ENCODE data around the gene RMI2. TPM values are rescaled to one million over a fixed set of nuclear protein-coding genes. Genes with fewer than 3 reads are reported as not detected.
"Not testable (repeated sequence)": the region's sequence is repeated elsewhere in the genome, so short reads cannot be mapped to it uniquely, and the experiment has no call there.

The RMI2 gene
- total RNA-seq = 0.43 TPM
- long read RNA-seq, partial matches to known transcripts = 0 of 3 reads
- long read RNA-seq, other reads (novel, unspliced or antisense) = 2 of 3 reads

DNA sequence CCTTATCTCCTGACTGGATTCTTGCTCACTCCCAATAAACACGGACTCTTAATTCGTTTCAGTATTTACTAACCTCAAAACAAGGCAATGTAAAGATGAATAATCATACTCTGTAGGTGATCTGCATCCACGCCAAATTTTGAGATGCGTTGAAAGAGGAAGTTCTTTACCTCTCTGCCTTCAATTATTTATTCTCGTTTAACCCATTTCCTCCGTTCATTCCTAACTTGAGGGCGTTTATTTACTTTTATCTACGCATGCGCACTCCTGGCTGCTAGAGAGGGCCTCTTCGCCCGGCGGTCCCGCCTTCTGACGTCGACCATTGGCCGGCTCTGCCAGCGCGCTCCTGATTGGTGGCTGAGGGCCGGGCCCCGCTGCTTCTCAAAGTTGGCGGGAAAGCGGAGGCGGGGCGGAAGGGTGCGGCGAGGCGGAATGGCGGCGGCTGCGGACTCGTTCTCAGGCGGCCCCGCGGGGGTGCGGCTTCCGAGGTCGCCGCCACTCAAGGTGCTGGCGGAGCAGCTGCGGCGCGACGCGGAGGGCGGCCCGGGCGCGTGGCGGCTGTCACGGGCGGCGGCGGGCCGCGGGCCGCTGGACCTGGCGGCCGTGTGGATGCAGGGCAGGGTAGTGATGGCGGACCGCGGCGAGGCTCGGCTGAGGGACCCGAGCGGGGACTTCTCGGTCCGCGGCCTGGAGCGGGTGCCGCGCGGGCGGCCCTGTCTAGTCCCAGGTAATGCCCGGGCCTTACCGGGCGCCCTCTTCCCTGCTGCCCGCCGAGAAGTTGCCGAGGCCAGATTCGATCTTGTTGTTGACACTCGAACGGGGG lies at the start of gene RMI2:
Gene RMI2 (plus strand): TSS at position 420 of the 823 bp plus-strand sequence. CDS start 13 bp downstream, at position 433.
- intact Hi-C loops (cut with DNase I) = loop anchor here (5.0 kb wide), 1 partner anchor 88 kb away; the partner anchor contains the start of gene SOCS1
- peak; percentile 98 for DNase-seq (ENCODE audit: low spot score)

GRCh38 chr16:11295672-11296071 lies 49.6 kb upstream of the RMI2 start:
- DNase-seq (ENCODE audit: low spot score) = no peak
- intact Hi-C loops (cut with DNase I) = loop anchor here (5.0 kb wide), 1 partner anchor 38 kb away; the partner anchor contains the start of gene SOCS1

GRCh38 chr16:11296351-11296705 lies 48.9 kb upstream of the RMI2 start:
- no peak for DNase-seq (ENCODE audit: low spot score)
- intact Hi-C loops (cut with DNase I) = loop anchor here (5.0 kb wide), 1 partner anchor 39 kb away; the partner anchor contains the start of gene SOCS1

- no peak for DNase-seq (ENCODE audit: low spot score)
- intact Hi-C loops (cut with DNase I) = loop anchor here (5.0 kb wide), 1 partner anchor 40 kb away; the partner anchor contains the start of gene SOCS1
Measured at GRCh38 chr16:11296706-11297491, 48.4 kb upstream of the RMI2 start.

DNA sequence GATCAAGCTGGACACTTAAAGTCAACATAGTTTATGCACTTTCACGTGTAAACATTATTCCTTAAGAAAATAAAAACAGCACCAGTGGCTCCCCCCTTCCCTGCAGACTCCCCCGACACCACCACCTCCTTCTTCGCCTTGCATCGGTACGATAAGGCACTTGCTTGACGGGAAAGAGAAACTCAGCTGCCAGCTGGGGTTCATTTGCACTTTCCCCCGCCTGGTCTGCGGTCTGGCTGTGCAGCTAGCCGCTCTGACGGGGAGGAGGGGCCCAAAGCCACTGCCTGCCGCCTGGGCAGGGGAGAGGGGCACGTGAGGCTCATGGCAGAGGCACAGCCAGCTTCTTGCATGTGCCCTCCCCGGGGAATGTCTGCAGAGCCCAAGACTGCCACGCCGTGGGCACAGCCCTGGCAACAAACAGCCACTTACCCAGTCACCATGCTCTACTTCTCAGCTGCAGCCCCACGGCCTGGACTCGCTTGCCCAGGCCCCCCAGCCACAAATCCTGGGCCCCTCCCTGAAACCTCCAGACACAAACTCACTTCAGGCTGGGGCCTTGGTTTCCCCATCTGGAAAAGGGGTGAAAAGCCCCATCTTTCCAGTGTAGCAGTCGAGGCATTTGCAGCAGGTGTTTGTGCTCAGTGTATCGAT lies 47.6 kb upstream of the RMI2 start:
- intact Hi-C loops (cut with DNase I) = loop anchor here (5.0 kb wide), 1 partner anchor 40 kb away; the partner anchor contains the start of gene SOCS1
- DNase-seq (ENCODE audit: low spot score) = peak; percentile 91

- intact Hi-C loops (cut with DNase I) = loop anchor here (5.0 kb wide), 1 partner anchor 41 kb away; the partner anchor contains the start of gene SOCS1
- no peak for DNase-seq (ENCODE audit: low spot score)
Measured at GRCh38 chr16:11298143-11298900, 46.9 kb upstream of the RMI2 start.

- intact Hi-C loops (cut with DNase I) = loop anchor here (5.0 kb wide), 1 partner anchor 42 kb away; the partner anchor contains the start of gene SOCS1
- not testable (repeated sequence) for DNase-seq (ENCODE audit: low spot score)
Measured at GRCh38 chr16:11298950-11299547, 46.2 kb upstream of the RMI2 start.

GRCh38 chr16:11299865-11300559 lies 45.2 kb upstream of the RMI2 start:
- intact Hi-C loops (cut with DNase I) = loop anchor here (5.0 kb wide), 1 partner anchor 43 kb away; the partner anchor contains the start of gene SOCS1
- no peak for DNase-seq (ENCODE audit: low spot score)

DNA sequence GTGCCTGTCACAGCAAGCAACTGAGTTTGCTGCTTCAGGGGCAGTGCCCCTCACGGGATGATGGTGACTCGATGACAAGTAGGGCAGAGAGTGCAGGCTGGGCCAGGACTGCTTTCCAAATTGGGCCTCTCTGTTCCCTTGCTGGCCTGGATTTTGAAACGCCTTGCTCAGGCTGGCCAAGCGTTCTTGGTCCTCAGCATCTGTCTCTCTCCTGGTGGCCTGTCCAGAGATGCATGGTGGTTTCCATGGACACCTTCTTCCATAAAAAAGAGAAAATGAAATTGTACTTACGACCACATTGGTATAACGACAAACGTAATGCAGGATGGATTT lies 44.7 kb upstream of the RMI2 start:
- no peak for DNase-seq (ENCODE audit: low spot score)

GRCh38 chr16:11301645-11302501 lies 43.4 kb upstream of the RMI2 start:
- no peak for DNase-seq (ENCODE audit: low spot score)
- intact Hi-C loops (cut with DNase I) = no loop called here

More for the DNA sequence above, 44.7 kb upstream of the RMI2 start:
- intact Hi-C loops (cut with DNase I) = no loop called here

DNA sequence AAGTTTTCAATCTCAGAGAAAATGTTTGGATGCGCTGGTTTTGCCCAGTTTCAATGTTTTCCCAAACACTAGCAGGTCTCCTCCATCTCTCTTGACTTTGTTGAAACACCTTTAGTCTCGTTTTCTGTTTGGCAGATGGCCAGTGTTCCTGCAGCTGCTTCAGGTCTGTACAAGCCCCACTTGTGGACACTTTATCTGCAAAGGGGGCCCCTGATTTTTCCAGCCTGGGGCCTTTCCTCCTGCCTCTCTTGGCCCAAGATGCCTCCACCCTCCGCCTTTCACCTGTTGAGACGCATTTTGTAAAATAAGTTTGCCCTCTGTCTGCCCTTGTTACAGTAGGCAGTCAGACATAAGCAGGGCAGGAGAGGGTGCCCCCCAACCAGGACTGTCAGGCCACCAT lies 42.3 kb upstream of the RMI2 start:
- intact Hi-C loops (cut with DNase I) = no loop called here
- no peak for DNase-seq (ENCODE audit: low spot score)

DNA sequence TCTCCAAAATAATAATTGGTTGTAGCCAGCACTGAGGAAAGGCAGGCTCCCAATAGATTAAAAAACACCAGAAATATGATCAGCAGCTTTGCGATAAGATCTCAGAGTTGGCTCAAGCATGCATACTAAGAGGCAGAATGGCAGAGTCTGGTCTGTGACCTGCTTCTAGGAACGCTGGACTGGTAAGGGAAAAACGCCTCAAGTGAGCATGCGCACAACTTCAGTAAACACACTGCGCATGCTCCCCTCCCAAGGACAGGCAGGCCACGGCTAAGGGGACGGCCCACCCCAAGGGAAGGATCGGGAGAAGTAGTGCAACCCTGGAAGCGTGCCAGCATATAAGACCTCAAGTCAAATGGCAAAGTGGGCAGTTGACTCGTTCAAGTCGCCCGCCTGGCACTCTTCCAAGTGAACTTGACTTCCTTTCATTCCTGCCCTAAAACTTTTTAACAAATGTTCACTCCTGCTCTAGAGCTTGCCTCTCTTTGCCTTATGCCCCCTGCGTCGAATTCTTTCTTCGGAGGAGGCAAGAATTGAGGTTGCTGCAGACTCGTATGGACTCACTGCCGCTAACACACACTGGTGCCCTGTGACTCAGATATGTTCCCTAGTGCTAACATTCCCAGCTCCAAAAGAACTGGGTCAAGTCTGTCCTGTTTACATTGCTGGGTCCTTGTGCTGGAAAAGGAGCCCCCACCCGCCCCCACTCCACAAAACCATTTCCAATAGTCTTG lies 41.7 kb upstream of the RMI2 start:
- intact Hi-C loops (cut with DNase I) = no loop called here
- no peak for DNase-seq (ENCODE audit: low spot score)

- intact Hi-C loops (cut with DNase I) = no loop called here
- no peak for DNase-seq (ENCODE audit: low spot score)
Measured at GRCh38 chr16:11306381-11306780, 38.9 kb upstream of the RMI2 start.

DNA sequence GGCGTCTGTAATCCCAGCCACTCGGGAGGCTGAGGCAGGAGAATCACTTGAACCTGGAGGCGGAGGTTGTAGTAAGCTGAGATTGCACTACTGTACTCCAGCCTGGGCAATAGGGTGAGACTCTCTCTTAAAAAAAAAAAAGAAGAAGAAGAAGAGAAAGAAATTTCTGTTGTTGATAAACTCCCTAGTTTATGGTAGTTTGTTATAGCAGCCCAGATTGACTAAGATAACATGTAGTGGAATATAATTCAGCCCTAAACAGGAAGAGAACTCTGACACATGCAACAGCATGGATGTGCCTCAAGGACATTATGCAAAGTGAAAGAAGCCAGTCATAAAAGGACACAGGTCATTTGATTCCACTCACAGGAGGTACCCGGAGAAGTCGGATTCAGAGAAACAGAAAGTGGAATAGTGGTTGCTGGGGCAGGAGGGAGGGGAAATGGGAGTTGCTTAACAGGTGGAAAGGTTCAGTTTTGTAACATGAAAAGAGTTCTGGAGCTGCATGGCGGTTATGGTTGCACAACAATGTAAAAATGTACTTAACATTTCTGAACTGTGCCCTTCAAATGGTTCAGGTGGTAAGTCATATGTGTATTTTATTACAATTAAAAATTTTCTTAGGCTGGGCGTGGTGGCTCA lies 38.1 kb upstream of the RMI2 start:
- DNase-seq (ENCODE audit: low spot score) = no peak
- intact Hi-C loops (cut with DNase I) = no loop called here

GRCh38 chr16:11307639-11308492 lies 37.4 kb upstream of the RMI2 start:
- no peak for DNase-seq (ENCODE audit: low spot score)
- intact Hi-C loops (cut with DNase I) = no loop called here
